Measurements from ENCODE around the gene PCNT. TPM values are rescaled to one million over a fixed set of nuclear protein-coding genes. Genes with fewer than 3 reads are reported as not detected.
"Not testable (repeated sequence)": the region's sequence is repeated elsewhere in the genome, so short reads cannot be mapped to it uniquely, and the experiment has no call there.

PCNT gene
- polyA plus RNA-seq, 1 donor: 43.5 TPM

- not testable (repeated sequence) for DNase-seq
Measured at GRCh38 chr21:46403234-46403811, 79.4 kb downstream of the PCNT start.

- no peak for DNase-seq
Measured at GRCh38 chr21:46404306-46404705, 80.3 kb downstream of the PCNT start.

- no peak for DNase-seq
Measured at GRCh38 chr21:46406001-46406400, 82.0 kb downstream of the PCNT start.

GRCh38 chr21:46409641-46410406 lies 85.9 kb downstream of the PCNT start:
- no peak for DNase-seq

- no peak for DNase-seq
Measured at GRCh38 chr21:46410516-46410915, 86.6 kb downstream of the PCNT start.

GRCh38 chr21:46411236-46411635 lies 87.3 kb downstream of the PCNT start:
- DNase-seq: no peak

- DNase-seq: no peak
Measured at GRCh38 chr21:46411691-46412090, 87.7 kb downstream of the PCNT start.

- DNase-seq: no peak
Measured at GRCh38 chr21:46412521-46413364, 88.8 kb downstream of the PCNT start.

- no peak for DNase-seq
Measured at GRCh38 chr21:46413365-46413696, 89.4 kb downstream of the PCNT start.

- no peak for DNase-seq
Measured at GRCh38 chr21:46414965-46415275, 91.0 kb downstream of the PCNT start.

GRCh38 chr21:46416551-46416950 lies 92.6 kb downstream of the PCNT start:
- DNase-seq: no peak

- DNase-seq: no peak
Measured at GRCh38 chr21:46418265-46418946, 94.5 kb downstream of the PCNT start.

GRCh38 chr21:46420241-46421190 lies 96.6 kb downstream of the PCNT start:
- DNase-seq: no peak

GRCh38 chr21:46421191-46421750 lies 97.3 kb downstream of the PCNT start:
- DNase-seq: no peak

- DNase-seq: no peak
Measured at GRCh38 chr21:46421756-46422555, 98.0 kb downstream of the PCNT start.

GRCh38 chr21:46422636-46423241 lies 98.8 kb downstream of the PCNT start:
- DNase-seq: no peak

GRCh38 chr21:46423546-46424038 lies 99.6 kb downstream of the PCNT start:
- DNase-seq: no peak

- DNase-seq: no peak
Measured at GRCh38 chr21:46424039-46424591, 100.2 kb downstream of the PCNT start.

- no peak for DNase-seq
Measured at GRCh38 chr21:46424621-46425020, 100.7 kb downstream of the PCNT start.

Measured in left kidney (tissue), 2 donors.